ENCODE data around the gene FAM162A. TPM values are rescaled to one million over a fixed set of nuclear protein-coding genes. Genes with fewer than 3 reads are reported as not detected.
"Not testable (repeated sequence)": the region's sequence is repeated elsewhere in the genome, so short reads cannot be mapped to it uniquely, and the experiment has no call there.

FAM162A gene
- total and polyA plus RNA-seq, 8 donors: 30.2 to 51.8 (median 39.6) TPM

DNA sequence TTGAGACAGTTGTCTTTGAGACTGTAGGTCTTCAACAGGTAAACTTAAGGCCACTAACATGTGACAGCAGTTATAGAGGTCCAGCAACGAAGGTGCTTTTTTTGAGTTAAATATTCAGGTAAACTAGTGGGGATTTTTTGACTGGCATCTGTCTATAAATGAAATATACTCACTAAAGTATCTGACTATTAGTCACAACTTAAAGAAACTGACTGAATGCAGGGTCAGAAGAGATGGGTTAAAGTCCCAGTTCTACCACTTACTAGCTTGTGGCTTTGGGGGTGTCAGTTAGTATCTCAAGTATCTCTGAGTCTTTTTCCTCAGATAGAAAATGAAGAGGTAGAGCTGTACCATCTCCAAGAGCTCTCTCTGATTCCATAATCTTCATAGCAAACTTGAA, 18.9 kb upstream of the FAM162A start:
- no peak overlapping the region for H3K4me3 ChIP-seq
- intact Hi-C loops (cut with DNase I): no loop called here
- H3K4me1 ChIP-seq: no peaks in the 10 kb centered on the region
- H3K36me3 ChIP-seq: peaks cover 0 to 62% of the 10 kb centered on the region in 2 donors
- H3K9me3 ChIP-seq: no peaks in the 10 kb centered on the region
- DNase-seq (no peak), ATAC-seq (no peak)
- peak overlapping the region in 1 of 2 donors; percentile 3 for H3K27ac ChIP-seq
- no peak for TF ChIP-seq CTCF (IDR thresholded peaks at IDR 0.05)
- no peaks in the 10 kb centered on the region for H3K27me3 ChIP-seq

DNA sequence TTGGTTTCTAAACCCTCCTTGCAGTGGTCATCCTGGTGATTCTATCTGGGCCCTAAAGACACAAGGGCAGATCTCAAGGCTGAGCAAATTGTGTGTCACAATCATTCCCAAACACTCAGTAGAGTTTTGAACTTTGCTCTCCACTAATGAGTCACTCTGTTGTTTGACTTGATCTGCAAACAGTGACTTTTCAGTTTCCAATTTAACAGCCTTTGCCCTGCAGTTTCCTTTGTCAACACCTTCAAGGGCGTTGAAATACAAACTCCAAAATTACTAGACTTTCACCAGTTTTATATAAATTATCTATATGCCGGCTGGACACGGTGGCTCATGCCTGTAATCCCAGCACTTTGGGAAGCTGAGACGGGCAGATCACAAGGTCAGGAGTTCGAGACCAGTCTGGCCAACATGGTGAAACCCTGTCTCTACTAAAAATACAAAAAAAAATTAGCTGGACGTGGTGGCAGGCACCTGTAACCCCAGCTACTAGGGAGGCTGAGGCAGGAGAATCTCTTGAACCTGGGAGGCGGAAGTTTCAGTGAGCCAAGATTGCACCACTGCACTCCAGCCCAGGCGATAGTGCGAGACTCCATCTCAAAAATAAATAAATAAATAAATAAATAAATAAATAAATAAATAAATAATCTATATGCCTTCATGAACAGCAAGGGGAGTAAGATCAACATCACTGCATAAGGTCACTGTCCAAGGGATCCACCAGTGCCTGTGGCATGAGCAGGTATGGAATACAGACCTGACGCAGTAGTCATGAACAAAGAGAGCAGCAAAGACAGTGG, 18.2 kb upstream of the FAM162A start:
- ATAC-seq: peak; percentile 94
- H3K4me1 ChIP-seq; H3K27me3 ChIP-seq; intact Hi-C loops (cut with DNase I); DNase-seq; H3K9me3 ChIP-seq; H3K4me3 ChIP-seq: not testable (repeated sequence)
- Histone ChIP-seq H3K36me3 (peaks cover 0 to 59% of the 10 kb centered on the region in 2 donors), H3K27ac (peak overlapping the region in 1 of 2 donors; percentile 3)

DNA sequence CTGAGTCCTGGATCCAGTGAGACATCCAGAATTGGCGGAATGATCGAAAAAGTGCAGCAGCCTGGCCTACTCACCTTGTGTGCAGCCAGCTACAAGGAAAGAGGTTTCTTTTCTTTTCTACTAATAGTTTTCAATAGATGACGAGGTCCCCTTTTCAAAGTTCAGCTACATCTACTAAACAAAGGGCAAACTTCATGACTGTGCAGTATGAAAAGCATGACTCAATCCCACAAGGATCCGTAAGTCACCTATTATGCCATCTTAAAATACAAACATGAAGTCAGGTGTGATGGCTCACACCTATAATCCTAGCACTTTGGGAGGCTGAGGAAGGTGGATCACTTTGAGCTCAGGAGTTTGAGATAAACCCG, 17.6 kb upstream of the FAM162A start:
- Histone ChIP-seq H3K4me1 (peaks cover 0 to 10% of the 10 kb centered on the region in 2 donors), H3K9me3 (no peaks in the 10 kb centered on the region), H3K27me3 (no peaks in the 10 kb centered on the region), H3K36me3 (peaks cover 0 to 60% of the 10 kb centered on the region in 2 donors), H3K4me3 (no peak overlapping the region), H3K27ac (no peak overlapping the region)
- no peak for ATAC-seq
- DNase-seq: no peak
- no peak for TF ChIP-seq CTCF (IDR thresholded peaks at IDR 0.05)
- intact Hi-C loops (cut with DNase I): no loop called here

DNA sequence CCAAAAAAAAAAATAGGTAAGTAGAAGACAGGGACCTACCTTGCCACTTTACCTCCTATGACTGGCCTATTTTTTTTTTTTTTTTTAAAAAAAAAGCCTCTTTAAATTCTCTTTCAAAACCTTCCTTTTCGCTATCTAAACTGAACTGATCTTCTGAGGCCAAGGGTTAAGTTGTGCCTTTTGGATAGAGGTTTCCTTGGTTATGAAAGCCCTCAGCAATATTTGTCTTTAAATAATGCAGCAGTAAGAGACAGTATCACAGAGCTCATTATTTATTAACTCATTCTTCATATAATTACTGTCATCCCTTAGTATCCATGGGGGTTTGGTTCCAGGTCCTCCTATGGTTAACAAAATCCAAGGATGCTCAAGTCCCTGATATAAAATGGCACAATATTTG, 9.9 kb upstream of the FAM162A start:
- ATAC-seq (no peak), DNase-seq (no peak)
- Histone ChIP-seq H3K4me3 (no peak overlapping the region), H3K4me1 (peaks cover 0 to 19% of the 10 kb centered on the region in 2 donors), H3K27ac (no peak overlapping the region), H3K36me3 (peaks cover 0 to 16% of the 10 kb centered on the region in 2 donors), H3K27me3 (no peaks in the 10 kb centered on the region), H3K9me3 (no peaks in the 10 kb centered on the region)
- intact Hi-C loops (cut with DNase I): no loop called here
- no peak for TF ChIP-seq CTCF (IDR thresholded peaks at IDR 0.05)

GRCh38 chr3:122377975-122378374, 6.0 kb upstream of the FAM162A start:
- Histone ChIP-seq H3K27me3 (no peaks in the 10 kb centered on the region), H3K36me3 (no peaks in the 10 kb centered on the region), H3K4me1 (peaks cover 3 to 21% of the 10 kb centered on the region in 2 donors), H3K9me3 (no peaks in the 10 kb centered on the region), H3K27ac (no peak overlapping the region), H3K4me3 (no peak overlapping the region)
- intact Hi-C loops (cut with DNase I): no loop called here
- DNase-seq (no peak), ATAC-seq (no peak)
- no peak for TF ChIP-seq CTCF (IDR thresholded peaks at IDR 0.05)
